HG03354 (cell line): ENCODE results near the gene METTL6.
"Not testable (repeated sequence)": the region's sequence is repeated elsewhere in the genome, so short reads cannot be mapped to it uniquely, and the experiment has no call there.

Source experiments
- ATAC-seq: cut with Tn5 transposase; IDR thresholded peaks from one replicate; pipeline ENCODE4 v1.9.1; 2021; ENCODE audit warnings: mild to moderate bottlenecking; ENCODE audit not compliant: unreplicated experiment, poor library complexity, severe bottlenecking

METTL6 gene

GRCh38 chr3:15452156-15452555, 24.8 kb upstream of the METTL6 start:
- ATAC-seq, result no peak

- no peak for ATAC-seq
Observed at GRCh38 chr3:15451216-15452113, 24.1 kb upstream of the METTL6 start.

- ATAC-seq, result no peak
Observed at GRCh38 chr3:15450438-15451215, 23.3 kb upstream of the METTL6 start.

GRCh38 chr3:15449489-15450224, 22.3 kb upstream of the METTL6 start:
- no peak for ATAC-seq

GRCh38 chr3:15443826-15444524, 16.6 kb upstream of the METTL6 start:
- no peak for ATAC-seq

- no peak for ATAC-seq
Observed at GRCh38 chr3:15440891-15441290, 13.5 kb upstream of the METTL6 start.

GRCh38 chr3:15439476-15439875, 12.1 kb upstream of the METTL6 start:
- ATAC-seq, result no peak

- no peak for ATAC-seq
Observed at GRCh38 chr3:15438983-15439382, 11.6 kb upstream of the METTL6 start.

GRCh38 chr3:15436246-15436645, 8.9 kb upstream of the METTL6 start:
- no peak for ATAC-seq

GRCh38 chr3:15434756-15435155, 7.4 kb upstream of the METTL6 start:
- no peak for ATAC-seq

- ATAC-seq, result no peak
Observed at GRCh38 chr3:15433531-15433930, 6.2 kb upstream of the METTL6 start.

- no peak for ATAC-seq
Observed at GRCh38 chr3:15431256-15431837, 4.0 kb upstream of the METTL6 start.

GRCh38 chr3:15430624-15431023, 3.3 kb upstream of the METTL6 start:
- ATAC-seq, result no peak

GRCh38 chr3:15429080-15429479, 1.7 kb upstream of the METTL6 start:
- ATAC-seq, result no peak

GRCh38 chr3:15428539-15428938, 1.2 kb upstream of the METTL6 start:
- no peak for ATAC-seq

GRCh38 chr3:15427981-15428380, 637 bp upstream of the METTL6 start:
- no peak for ATAC-seq

GRCh38 chr3:15426579-15427118, 695 bp downstream of the METTL6 start:
- no peak for ATAC-seq

GRCh38 chr3:15420871-15421270, 6.5 kb downstream of the METTL6 start:
- no peak for ATAC-seq

GRCh38 chr3:15410966-15411365, 16.4 kb downstream of the METTL6 start:
- ATAC-seq, result not testable (repeated sequence)
